ENCODE measurements around the gene ADORA1.

The ADORA1 gene

DNA sequence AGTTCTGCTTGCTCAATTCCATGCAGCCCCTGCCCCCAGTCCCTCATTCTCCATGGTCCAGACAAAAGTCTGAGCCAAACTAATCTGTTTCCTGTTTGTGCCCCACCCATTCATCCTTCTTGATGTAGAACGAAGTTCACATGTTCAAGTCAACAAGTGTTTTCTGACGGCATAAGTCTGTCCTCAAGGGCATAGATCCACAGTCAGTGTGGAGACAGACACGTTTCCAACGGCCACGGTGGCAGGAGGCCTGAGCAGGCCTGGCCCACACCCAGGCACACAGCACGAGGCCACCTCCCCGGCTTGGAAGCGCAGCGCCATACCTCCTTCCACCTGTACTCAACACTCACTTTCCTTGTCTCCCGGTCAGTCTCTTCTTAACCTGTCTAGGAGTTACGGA, 16.1 kb downstream of the ADORA1 start:
- no peak for DNase-seq

GRCh38 chr1:203144661-203145060, 17.1 kb downstream of the ADORA1 start:
- no peak for DNase-seq

DNA sequence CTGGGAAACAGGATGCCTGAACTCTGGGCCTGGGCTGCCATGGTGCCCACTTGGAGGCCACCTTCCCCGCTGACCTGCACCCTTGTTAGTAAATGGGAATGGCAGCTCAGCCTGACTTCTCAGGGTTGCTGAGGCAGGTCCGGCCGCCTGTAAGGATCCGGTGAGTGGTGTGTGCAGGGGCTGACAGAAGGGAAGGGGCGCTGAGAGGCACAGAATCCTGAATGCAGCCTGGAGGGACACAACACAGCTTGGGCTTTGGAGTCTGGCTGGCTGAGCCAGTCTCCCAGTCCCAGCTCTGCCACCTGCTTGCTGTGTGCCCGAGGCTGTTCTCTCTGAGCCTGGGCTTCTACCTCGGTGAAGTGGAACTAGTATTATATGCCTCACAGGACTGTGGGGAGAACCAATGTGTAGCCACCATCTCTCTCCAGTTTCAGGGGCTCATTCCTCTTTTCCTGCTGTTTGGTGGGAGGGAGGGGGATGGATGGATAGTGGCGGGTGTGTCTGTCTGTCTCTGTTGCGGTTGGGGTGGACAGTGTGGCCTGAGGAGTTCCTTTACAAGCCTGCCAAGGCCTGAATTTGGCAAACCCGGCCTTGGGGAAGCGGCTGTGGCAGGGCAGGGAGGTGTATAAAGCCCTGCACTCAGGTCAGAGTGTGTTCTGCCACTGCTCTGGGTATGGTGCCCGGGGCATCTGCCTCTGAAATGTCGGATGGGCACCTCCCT, 18.0 kb downstream of the ADORA1 start:
- DNase-seq, result no peak

DNA sequence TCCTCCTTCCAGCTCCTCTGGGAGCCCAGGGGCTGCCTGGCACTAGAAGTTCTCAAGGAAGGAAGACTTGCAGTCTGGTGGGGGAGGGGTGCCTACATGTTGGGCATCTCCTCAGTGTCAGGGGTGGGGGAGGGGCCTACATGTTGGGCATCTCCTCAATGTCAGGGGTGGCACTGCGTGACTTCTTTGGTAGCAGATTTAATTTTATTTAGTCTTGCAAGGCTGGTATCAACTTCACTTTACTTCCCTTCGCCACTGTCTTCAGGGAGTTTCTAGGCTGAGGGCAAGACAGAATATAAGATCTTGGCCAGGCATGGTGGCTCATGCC, 18.5 kb downstream of the ADORA1 start:
- no peak for DNase-seq

- DNase-seq, result no peak
Measured at GRCh38 chr1:203146537-203146936, 19.0 kb downstream of the ADORA1 start.

DNA sequence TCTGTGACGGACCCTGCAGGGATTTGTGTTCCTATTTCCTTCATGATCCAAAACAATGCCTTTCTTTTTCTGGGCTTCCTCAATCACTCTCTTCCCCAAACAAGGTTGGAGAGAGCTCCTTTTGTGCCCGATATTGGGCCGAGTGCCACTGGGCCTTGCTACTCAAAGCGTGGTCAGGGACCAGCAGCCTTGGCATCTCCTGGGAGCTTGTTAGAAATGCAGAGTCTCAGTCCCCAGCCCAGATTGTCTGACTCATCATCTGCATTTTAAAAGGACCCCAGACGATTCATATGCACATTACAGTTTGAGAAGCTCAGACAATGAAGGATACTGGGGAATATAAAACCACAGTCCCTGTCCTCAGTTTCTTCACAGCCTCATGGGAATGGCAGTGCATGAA, 19.9 kb downstream of the ADORA1 start:
- DNase-seq, result no peak

- DNase-seq, result no peak
Measured at GRCh38 chr1:203148127-203148526, 20.6 kb downstream of the ADORA1 start.

DNA sequence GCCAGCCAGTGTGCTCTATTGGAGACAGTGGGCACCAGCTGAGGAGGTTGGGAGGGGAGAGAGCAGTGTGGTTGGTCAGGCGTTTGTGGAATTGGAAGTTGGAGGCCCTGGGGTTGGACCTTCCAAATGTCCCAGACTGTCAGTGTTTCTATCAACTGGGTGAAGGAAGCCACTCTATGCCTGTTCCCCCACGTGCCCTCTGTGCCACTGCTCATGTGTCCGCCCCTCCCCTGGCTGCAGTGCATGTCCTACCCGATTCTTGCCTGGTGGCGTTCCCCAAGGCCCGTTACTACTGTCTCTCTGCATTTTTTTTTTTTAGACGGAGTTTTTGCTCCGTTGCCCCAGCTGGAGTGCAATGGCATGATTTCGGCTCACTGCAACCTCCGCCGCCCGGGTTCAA, 21.1 kb downstream of the ADORA1 start:
- DNase-seq, result no peak

DNA sequence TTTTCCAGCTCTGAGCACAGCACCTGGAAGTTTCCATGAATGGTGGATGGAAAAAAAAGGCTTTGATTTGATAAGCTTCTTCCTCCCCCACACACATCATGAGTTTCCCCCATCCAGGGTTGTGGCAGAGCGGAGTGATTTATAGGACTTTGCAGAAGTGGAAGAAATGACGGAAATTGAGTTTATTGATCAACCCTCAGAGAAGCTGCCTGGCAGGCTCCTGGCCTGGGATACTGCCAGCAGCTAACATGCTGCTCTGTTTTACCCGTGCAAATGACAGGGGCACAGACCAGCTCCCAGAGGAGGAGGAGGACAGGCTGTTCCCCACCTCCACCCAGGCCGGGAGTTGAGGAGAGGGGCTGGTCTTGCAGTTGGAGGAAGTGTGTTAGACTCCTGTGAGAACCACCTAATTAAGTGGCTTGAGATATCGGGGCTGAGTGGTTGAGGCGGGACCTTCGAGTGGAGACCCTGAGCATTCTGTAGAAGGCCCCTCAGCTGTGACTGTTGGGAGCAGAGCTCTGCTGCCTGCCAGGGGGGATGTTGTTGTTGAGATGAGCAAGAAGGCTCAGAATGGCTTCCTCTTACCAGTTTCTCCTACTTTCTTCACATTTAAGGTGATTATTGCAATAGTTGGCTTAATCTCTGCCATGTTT, 21.8 kb downstream of the ADORA1 start:
- no peak for DNase-seq

DNA sequence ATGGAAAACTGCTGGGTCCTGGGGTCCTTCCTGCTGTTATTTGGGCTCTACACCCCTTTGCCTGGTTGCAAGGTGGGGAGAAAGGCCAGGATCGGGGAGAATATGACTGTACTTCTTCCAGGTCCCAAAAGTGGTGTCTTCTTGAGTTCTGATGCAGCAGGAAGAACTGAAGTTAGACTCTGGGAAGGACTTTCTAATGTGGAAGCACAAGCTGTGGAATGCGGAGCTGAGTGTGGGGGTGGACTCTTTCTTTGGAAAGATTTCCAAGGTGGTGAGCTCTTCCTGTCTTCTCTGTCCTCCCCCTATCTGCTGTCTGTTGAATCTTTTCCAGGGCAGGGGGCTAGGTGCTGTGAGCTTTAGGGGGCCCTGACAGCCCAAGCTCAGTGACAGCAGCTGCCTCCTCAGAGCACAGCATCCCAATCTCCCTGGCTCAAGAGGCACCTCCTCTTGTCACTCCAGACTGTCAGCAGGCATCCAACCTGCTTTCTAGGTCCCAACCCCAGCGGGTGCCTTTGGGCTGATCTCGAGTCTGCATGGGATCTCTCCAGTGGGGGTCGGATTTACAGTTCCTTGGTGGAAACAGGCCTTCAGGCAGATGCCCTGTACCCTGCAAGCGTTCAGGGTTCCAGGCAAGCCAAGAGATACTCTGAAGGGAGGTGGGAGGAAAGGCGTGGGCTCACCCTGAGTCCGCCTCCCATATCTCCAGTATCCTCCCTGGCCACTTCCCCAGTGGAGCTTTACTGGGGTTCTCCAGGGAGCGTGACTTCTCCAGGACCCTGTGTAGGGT, 23.2 kb downstream of the ADORA1 start:
- DNase-seq, result no peak

- no peak for DNase-seq
Measured at GRCh38 chr1:203151362-203152157, 24.0 kb downstream of the ADORA1 start.

DNA sequence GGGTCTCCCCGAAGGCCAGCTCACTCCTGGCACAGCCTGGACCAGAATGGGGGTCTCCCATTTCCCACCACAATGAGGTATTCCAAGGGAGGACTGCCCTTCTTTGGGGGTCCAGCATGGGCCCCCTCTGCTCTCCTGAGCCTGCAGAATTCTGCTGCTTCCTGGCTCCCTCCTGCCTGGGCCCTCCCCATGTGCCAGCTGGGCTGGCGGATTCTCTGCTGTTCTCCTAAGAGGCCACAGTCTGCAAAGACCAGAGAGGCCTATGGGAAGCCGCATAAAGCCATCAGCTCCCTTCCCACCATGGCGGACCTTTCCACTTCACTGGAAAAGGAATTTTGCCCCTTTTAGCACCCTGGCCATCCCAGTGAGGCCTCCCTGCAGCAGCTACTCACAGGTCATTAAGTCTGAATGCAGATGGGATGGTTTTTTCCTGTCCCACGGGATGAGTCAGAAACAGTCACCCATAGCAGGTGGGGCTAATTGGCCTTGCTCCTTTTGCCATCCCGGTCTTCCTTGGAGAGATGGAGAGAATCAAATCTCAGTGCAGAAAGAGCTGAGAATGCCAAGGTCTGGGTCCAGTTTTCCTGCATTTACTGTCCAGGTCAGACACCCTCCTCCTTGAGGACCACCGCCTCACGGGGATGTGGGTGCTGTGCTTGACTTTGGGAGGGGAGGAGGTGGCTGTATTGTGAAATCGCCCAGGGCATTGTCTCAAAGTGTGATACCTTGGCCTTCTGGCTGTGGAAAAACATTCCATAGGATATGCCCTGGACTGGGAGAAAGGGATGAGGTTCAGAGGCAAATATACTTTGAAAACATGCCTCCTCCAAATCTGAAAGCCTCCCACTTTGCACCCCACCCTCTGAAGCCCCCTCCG, 24.9 kb downstream of the ADORA1 start:
- no peak for DNase-seq

GRCh38 chr1:203153051-203153988, 25.8 kb downstream of the ADORA1 start:
- no peak for DNase-seq

DNA sequence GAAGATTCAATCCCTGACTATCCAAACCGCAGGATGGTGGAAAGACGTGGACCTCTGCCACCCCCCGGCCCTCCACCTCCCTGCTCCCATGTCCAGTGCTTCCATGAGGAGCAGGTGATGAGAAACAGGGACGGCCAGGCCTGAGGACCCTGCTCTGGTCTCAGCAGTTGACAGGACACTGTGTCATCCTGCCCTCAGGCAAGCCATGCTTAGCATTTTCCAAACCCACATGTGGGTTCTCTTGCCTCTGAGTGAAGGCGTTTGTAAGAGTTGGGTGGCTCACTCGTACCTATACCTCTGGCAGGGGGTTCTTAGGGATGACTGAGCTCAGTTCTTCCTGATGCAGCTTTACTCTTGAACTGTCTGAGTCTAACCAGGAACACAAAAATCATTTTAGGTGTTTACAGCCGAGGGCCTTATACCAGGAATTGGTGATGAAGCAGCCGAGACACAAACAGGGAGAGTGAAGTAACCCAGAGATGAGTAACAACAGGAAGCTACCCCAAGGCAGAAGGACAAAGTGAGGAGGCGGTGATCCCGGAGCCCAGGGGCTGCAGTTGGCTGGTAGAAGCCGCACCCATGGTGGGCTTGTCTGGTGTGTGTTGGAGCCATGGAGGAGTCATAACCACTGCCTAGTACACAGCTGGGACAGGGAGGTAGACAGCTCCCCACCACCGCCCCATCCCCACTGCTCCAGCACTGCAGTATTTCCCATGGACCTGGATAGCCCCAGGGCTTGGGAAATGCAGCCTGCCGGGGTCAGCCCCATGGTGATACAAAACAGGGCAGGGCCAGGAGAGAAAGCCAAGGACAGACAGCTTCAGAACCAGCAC, 26.7 kb downstream of the ADORA1 start:
- DNase-seq, result no peak

GRCh38 chr1:203156280-203156679, 28.8 kb downstream of the ADORA1 start:
- DNase-seq, result no peak

- DNase-seq, result no peak
Measured at GRCh38 chr1:203158423-203158822, 30.9 kb downstream of the ADORA1 start.

DNA sequence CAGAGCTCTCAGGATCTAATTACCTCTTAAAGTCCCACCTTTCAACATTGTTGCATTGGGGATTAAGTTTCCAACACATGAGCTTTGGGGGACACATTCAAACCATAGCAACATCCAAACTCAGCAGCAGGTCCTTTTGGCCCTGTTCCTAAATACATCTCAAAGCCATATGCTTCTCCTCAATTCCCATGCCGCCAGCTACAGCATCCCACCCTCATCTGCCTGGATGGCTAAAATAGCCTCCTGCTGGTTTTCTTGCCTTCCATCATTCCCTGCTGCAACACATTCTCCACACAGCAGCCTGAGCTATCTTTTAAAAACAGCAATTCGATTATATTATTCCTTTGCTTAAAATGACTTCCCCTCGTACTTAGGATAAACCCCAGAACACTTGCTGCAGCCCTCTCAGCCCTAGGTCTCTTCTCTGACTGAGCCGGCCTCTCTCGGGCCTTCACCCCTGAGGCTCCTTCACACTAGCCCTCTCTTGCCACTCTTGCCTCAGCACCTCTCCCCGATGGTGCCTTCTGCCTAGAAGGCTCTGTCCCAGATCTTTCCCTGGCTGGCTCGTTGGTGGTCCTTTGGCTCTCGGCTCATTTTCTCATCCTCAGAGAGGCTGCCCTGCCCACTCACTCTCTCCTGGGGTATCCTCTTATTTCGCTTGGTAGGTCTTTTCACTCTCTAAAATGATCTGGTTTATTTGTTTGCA, 31.6 kb downstream of the ADORA1 start:
- no peak for DNase-seq

- DNase-seq, result no peak
Measured at GRCh38 chr1:203159844-203160243, 32.3 kb downstream of the ADORA1 start.

DNA sequence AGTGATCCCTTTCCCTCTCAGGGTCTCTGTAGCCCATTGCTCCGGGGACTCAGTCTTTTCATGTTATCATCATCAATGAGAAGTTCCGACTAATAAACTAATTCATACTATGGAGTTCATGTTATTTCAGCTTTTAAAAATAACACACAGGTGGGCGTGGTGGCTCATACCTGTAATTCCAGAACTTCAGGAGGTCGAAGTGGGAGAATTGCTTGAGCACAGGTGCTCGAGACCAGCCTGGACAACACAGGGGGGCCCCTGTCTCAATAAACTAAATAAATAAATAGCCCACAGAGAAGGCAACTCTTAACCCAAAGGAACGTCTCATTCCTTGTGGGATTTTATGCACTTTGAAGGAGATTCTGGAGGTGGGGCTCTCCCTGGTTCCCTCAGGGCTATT, 33.6 kb downstream of the ADORA1 start:
- no peak for DNase-seq

DNA sequence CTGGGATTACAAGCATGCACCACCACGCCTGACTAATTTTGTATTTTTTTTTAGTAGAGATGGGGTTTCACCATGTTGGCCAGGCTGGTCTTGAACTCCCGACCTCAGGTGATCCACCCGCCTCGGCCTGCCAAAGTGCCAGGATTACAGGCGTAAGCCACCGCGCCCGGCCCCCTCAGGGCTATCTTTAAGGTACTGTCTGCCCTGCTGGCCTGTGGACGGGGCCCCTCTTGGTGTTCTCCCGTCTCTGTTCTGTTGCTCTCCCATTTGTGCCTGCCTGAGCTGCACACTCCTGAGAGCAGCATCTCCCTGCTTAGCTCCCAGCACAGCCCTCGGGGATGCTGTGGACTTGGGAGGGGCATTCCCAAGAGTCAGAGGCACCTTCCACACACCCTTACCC, 34.2 kb downstream of the ADORA1 start:
- no peak for DNase-seq

Measured in NCI-H1436 treated with DMSO at 0.1 percent for 48 hours (cell line).